K562 (cell line): ENCODE data around the gene SLC19A1. TPM values are rescaled to one million over a fixed set of nuclear protein-coding genes. Genes with fewer than 3 reads are reported as not detected.

Source experiments
- ATAC-seq: fragments of 200-7000 bp; cut with Tn5 transposase; 3 replicates; pipeline ENCODE4 v1.9.1; 2020; ENCODE audit warnings: moderate library complexity
- BruUV-seq: library from RNA; stranded (reverse); fragments of 400-500 nt; replicated peaks from 2 replicates; lab custom pipeline; 2021; lab: Mats Ljungman, UMichigan
- CTCF ChIA-PET: fragments of 300-600 bp; formaldehyde crosslinking; extraction: SDS; loops from one replicate; lab custom pipeline; 2021; ENCODE audit warnings: low intra/inter-chr PET ratio; lab: Yijun Ruan, JAX
- POLR2A ChIA-PET: fragments of 300-600, 350-650 bp; sonication (Branson Sonifier 250); formaldehyde crosslinking; extraction: SDS; loops from one replicate; lab custom pipeline; 2021; ENCODE audit warnings: antibody characterized with exemption, inconsistent platforms; lab: Yijun Ruan, JAX
- DNase-seq, 4 experiments: peaks; one replicate each; pipeline versions ENCODE4 v3.0.0 to v3.0.0-alpha.2; 2011 to 2018; ENCODE audit warnings: low spot score in 3 of 4, mixed read lengths in 3 of 4; ENCODE audit errors: extremely low read depth in 1 of 4
- FAIRE-seq: peaks from 2 replicates; lab custom pipeline; 2011; peaks lifted over from hg19 to GRCh38; lab: Jason Lieb, UNC
- H2AFZ ChIP-seq: 2 replicates; pipeline ENCODE4 v1.6.0; 2011; ENCODE audit warnings: low read depth, low read length, control low read depth, inconsistent platforms
- H3K27ac ChIP-seq: fragments of 200-600 bp; 3 replicates; pipeline ENCODE4 v1.8.0; 2011; ENCODE audit warnings: low read depth, mild to moderate bottlenecking, control low read depth, inconsistent platforms, low read length, moderate library complexity, mixed read lengths; ENCODE audit errors: extremely low read depth
- H3K27me3 ChIP-seq, 2 experiments: fragments of 300-600 bp in 1 of 2; 2 replicates in 1 of 2; 3 replicates in 1 of 2; pipeline versions ENCODE4 v1.6.0 to v1.8.0; 2011; ENCODE audit warnings: inconsistent platforms in 2 of 2, low read length in 2 of 2, mild to moderate bottlenecking in 1 of 2, mixed read lengths in 1 of 2, moderate library complexity in 1 of 2; ENCODE audit not compliant: control insufficient read depth in 2 of 2, insufficient read depth in 2 of 2
- H3K36me3 ChIP-seq: fragments of 300-600 bp; 3 replicates; pipeline ENCODE4 v1.8.0; 2011; ENCODE audit warnings: mild to moderate bottlenecking, low read length, inconsistent platforms; ENCODE audit not compliant: control insufficient read depth, insufficient read depth
- H3K4me1 ChIP-seq, 2 experiments: fragments of 200-600 bp in 1 of 2; replicated peaks in 1 of 2; 2 replicates in 1 of 2; 3 replicates in 1 of 2; pipeline versions ENCODE4 v1.5.1 to v1.8.0; 2011; ENCODE audit warnings: inconsistent platforms in 2 of 2, low read length in 2 of 2, mild to moderate bottlenecking in 1 of 2, mixed read lengths in 1 of 2, moderate library complexity in 1 of 2; ENCODE audit not compliant: control insufficient read depth in 2 of 2, insufficient read depth in 2 of 2
- H3K4me2 ChIP-seq: 2 replicates; pipeline ENCODE4 v1.6.1; 2011; ENCODE audit warnings: low read length, control low read depth, inconsistent platforms, mixed read lengths; ENCODE audit not compliant: insufficient read depth
- H3K4me3 ChIP-seq: fragments of 200-600 bp; sonication (generic), shearing (Covaris generic); 2 replicates; pipeline ENCODE4 v1.5.1; 2016; ENCODE audit warnings: control low read depth, inconsistent platforms
- H3K79me2 ChIP-seq: fragments of 200-600 bp; 3 replicates; pipeline ENCODE4 v1.8.0; 2011; ENCODE audit warnings: low read length, inconsistent platforms; ENCODE audit not compliant: control insufficient read depth, insufficient read depth
- H3K9ac ChIP-seq, 2 experiments: 2 replicates each; pipeline versions ENCODE4 v1.6.0 to v1.6.1; 2011; ENCODE audit warnings: low read depth in 2 of 2, low read length in 2 of 2, control low read depth in 1 of 2, inconsistent platforms in 1 of 2, mild to moderate bottlenecking in 1 of 2, mixed read lengths in 1 of 2; ENCODE audit not compliant: insufficient read depth in 1 of 2
- H3K9me1 ChIP-seq: one replicate; pipeline ENCODE4 v1.6.0; 2011; ENCODE audit warnings: inconsistent platforms, mild to moderate bottlenecking, low read length, moderate library complexity; ENCODE audit not compliant: control insufficient read depth, insufficient read depth
- H3K9me3 ChIP-seq: replicated peaks from 2 replicates; pipeline ENCODE4 v1.5.1; 2011; ENCODE audit warnings: low read depth, low read length, inconsistent platforms; ENCODE audit not compliant: control insufficient read depth, insufficient read depth
- H4K20me1 ChIP-seq: replicated peaks from 2 replicates; pipeline ENCODE4 v1.6.1; 2011; ENCODE audit warnings: low read length, inconsistent platforms, mixed read lengths; ENCODE audit not compliant: control insufficient read depth, insufficient read depth
- CCNT2 ChIP-seq: IDR thresholded peaks from 2 replicates; pipeline ENCODE4 v1.6.1; 2011; ENCODE audit warnings: borderline replicate concordance, low read depth, mild to moderate bottlenecking, moderate library complexity, mixed read lengths, low read length; ENCODE audit not compliant: insufficient read length; ENCODE audit errors: extremely low read depth
- CHD2 ChIP-seq: IDR thresholded peaks from 2 replicates; pipeline ENCODE4 v1.6.1; 2011; ENCODE audit warnings: low read depth, low read length
- EHMT2 ChIP-seq: fragments of 450-650 bp; IDR thresholded peaks from 2 replicates; pipeline ENCODE4 v1.6.1; 2018; ENCODE audit warnings: antibody characterized with exemption
- GTF2E2 ChIP-seq: fragments of 200-800 bp; sonication (Bioruptor generic); IDR thresholded peaks from 2 replicates; pipeline ENCODE4 v1.6.1; 2016; ENCODE audit warnings: missing genetic modification characterization, missing compliant biosample characterization
- KDM5B ChIP-seq: fragments of 200-600 bp; sonication (generic); IDR thresholded peaks from 2 replicates; pipeline ENCODE4 v1.6.1; 2012; ENCODE audit warnings: low read depth, mild to moderate bottlenecking, moderate library complexity, low read length, control low read depth, inconsistent platforms; ENCODE audit not compliant: insufficient replicate concordance
- POLR2A ChIP-seq: fragments of 450-650 bp; conservative IDR thresholded peaks from 2 replicates; pipeline ENCODE4 v1.6.1; 2016
- POLR2B ChIP-seq: fragments of 450-650 bp; IDR thresholded peaks from 2 replicates; pipeline ENCODE4 v1.6.1; 2018; ENCODE audit warnings: low read depth; ENCODE audit not compliant: partially characterized antibody
- YBX1 ChIP-seq: fragments of 450-650 bp; IDR thresholded peaks from 2 replicates; pipeline ENCODE4 v1.7.1; 2016; ENCODE audit warnings: mild to moderate bottlenecking
- ZBTB17 ChIP-seq: fragments of 450-650 bp; formaldehyde crosslinking; IDR thresholded peaks from 2 replicates; pipeline ENCODE4 v1.4.0; 2020; ENCODE audit warnings: mild to moderate bottlenecking
- ZC3H4 ChIP-seq: sonication (generic); formaldehyde crosslinking; IDR thresholded peaks from 2 replicates; pipeline ENCODE4 v1.9.0; 2021; ENCODE audit warnings: missing genetic modification reagents, borderline replicate concordance
- ZNF717 ChIP-seq: fragments of 250-450 bp; sonication (Bioruptor Pico); IDR thresholded peaks from 2 replicates; pipeline ENCODE4 v1.5.0; 2021
- ZNF766 ChIP-seq: fragments of 200-800 bp; sonication (Bioruptor generic); conservative IDR thresholded peaks from 2 replicates; pipeline ENCODE4 v1.6.1; 2016; ENCODE audit warnings: missing genetic modification characterization, missing compliant biosample characterization
- ZZZ3 ChIP-seq: fragments of 450-650 bp; IDR thresholded peaks from 2 replicates; pipeline ENCODE4 v1.6.1; 2016; ENCODE audit warnings: antibody characterized with exemption, mild to moderate bottlenecking, moderate library complexity
- WGBS: fragments of 100-300 bp; shearing (Covaris generic); methylation state at CpG from one replicate; pipeline ENCODE4 v1.1.6; 2016; ENCODE audit warnings: low coverage, mixed read lengths; ENCODE audit not compliant: insufficient coverage; ENCODE audit errors: missing lambda C conversion rate; 5-methylcytosine and 5-hydroxymethylcytosine counted together
- in situ Hi-C: fragments of 300-500 bp; cut with MboI; formaldehyde crosslinking; loops from 4 replicates; pipeline ENCODE4 v1.15.0; 2018; ENCODE audit warnings: inconsistent platforms, mixed read lengths
- intact Hi-C: fragments of 100-400 bp; cut with micrococcal nuclease; formaldehyde crosslinking; loops from 2 replicates; pipeline ENCODE4 v1.14.2; 2022
- polyA plus RNA-seq, 8 experiments: library from polyadenylated mRNA; depleted of rRNA in 4 of 8; stranded (reverse) in 5 of 8; unstranded in 3 of 8; fragments of >200 nt; fragmentation: Nextera tagmentation in 2 of 8; fragmentation: Illumina TruSeq in 1 of 8; extraction: Ambion mirVana in 2 of 8; extraction: Trizol in 1 of 8; gene quantifications; 2 replicates each; pipeline versions ENCODE4 v1.2.1 to v1.2.3, GENCODE V29; 2011 to 2014; ENCODE audit warnings: inconsistent platforms in 1 of 8, missing spikeins in 1 of 8
- total RNA-seq, 7 experiments: library from RNA; depleted of rRNA in 6 of 7; stranded (reverse); fragments of >200 nt in 6 of 7; fragmentation: Illumina TruSeq in 2 of 7; extraction: Trizol in 2 of 7; gene quantifications; 2 replicates each; pipeline versions ENCODE4 v1.2.1 to v1.2.3, GENCODE V29; 2011 to 2021; ENCODE audit warnings: low replicate concordance in 1 of 7
- TF ChIP-seq, protein P1 (sequence below), 2 experiments: fragments of 450-650 bp in 1 of 2; IDR thresholded peaks; 2 replicates each; pipeline ENCODE4 v1.6.1; 2011 to 2017; ENCODE audit warnings: low read depth in 2 of 2, antibody characterized with exemption in 1 of 2, borderline replicate concordance in 1 of 2, low read length in 1 of 2, mild to moderate bottlenecking in 1 of 2, mixed read lengths in 1 of 2; ENCODE audit not compliant: control insufficient read depth in 1 of 2
- TF ChIP-seq, protein P2 (sequence below): sonication (generic); formaldehyde crosslinking; IDR thresholded peaks from 2 replicates; pipeline ENCODE4 v1.8.1; 2023; ENCODE audit warnings: missing genetic modification reagents, mild to moderate bottlenecking, borderline replicate concordance

The SLC19A1 gene
- total and polyA plus RNA-seq, 9 of the 15 experiments (the other 6 are each of a cell fraction or from before 2014, with no cell fraction given), result 0.65 to 88.7 (median 12.0) TPM

- H3K27ac ChIP-seq, result no peak overlapping the region
- intact Hi-C loops (no loop called here), in situ Hi-C loops (no loop called here)
- WGBS, result 28% methylated on average over 22 of the region's 22 CpGs
- peaks cover 6 to 69% of the 10 kb centered on the region in 2 experiments; a peak in 4 of 5 replicates for H3K4me1 ChIP-seq
- BruUV-seq, result no TSS peak
- no peaks in the 10 kb centered on the region for H3K9me3 ChIP-seq
- H3K27me3 ChIP-seq, result no peaks in the 10 kb centered on the region
- H3K36me3 ChIP-seq, result peaks cover 2% of the 10 kb centered on the region; the same call in 1 of the 3 replicates
- FAIRE-seq, result peak; percentile 71
- ATAC-seq, result peak; percentile 63
- DNase-seq, result peak in 3 of 4 experiments; percentile 36 to 58 (median 54)
- H3K4me3 ChIP-seq, result no peak overlapping the region
- ChIA-PET POLR2A (no interaction called here), CTCF (no interaction called here)
- H3K9me1 ChIP-seq, result no peaks in the 10 kb centered on the region
- H3K9ac ChIP-seq, result peak overlapping the region in 1 of 2 experiments; percentile 78; a peak in 2 of 4 replicates
- no peak overlapping the region for H3K4me2 ChIP-seq
- peaks cover 24% of the 10 kb centered on the region for H4K20me1 ChIP-seq
- no peaks in the 10 kb centered on the region for H3K79me2 ChIP-seq
- H2AFZ ChIP-seq, result no peak overlapping the region
- TF ChIP-seq ZC3H4 (CRISPR knock-in tag) (no peak), CCNT2 (no peak), ZNF717 (no peak), POLR2B (peak; percentile 39), GTF2E2 (tag) (no peak), KDM5B (no peak), ZZZ3 (no peak), EHMT2 (no peak), CHD2 (0 out of 2 replicates have a peak, but pooled peaks have one; percentile 5), YBX1 (no peak), ZNF766 (CRISPR knock-in tag) (no peak), ZBTB17 (0 out of 2 replicates have a peak, but pooled peaks have one; percentile 37), POLR2A (peak; percentile 41)
- TF ChIP-seq, protein P1, sequence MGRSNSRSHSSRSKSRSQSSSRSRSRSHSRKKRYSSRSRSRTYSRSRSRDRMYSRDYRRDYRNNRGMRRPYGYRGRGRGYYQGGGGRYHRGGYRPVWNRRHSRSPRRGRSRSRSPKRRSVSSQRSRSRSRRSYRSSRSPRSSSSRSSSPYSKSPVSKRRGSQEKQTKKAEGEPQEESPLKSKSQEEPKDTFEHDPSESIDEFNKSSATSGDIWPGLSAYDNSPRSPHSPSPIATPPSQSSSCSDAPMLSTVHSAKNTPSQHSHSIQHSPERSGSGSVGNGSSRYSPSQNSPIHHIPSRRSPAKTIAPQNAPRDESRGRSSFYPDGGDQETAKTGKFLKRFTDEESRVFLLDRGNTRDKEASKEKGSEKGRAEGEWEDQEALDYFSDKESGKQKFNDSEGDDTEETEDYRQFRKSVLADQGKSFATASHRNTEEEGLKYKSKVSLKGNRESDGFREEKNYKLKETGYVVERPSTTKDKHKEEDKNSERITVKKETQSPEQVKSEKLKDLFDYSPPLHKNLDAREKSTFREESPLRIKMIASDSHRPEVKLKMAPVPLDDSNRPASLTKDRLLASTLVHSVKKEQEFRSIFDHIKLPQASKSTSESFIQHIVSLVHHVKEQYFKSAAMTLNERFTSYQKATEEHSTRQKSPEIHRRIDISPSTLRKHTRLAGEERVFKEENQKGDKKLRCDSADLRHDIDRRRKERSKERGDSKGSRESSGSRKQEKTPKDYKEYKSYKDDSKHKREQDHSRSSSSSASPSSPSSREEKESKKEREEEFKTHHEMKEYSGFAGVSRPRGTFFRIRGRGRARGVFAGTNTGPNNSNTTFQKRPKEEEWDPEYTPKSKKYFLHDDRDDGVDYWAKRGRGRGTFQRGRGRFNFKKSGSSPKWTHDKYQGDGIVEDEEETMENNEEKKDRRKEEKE (IDR thresholded peaks at IDR 0.05; ENCODE audit: borderline replicate concordance in 1 of 2, control insufficient read depth in 1 of 2, low read depth in 2 of 2, low read length in 1 of 2), result no peak
- TF ChIP-seq, protein P2, sequence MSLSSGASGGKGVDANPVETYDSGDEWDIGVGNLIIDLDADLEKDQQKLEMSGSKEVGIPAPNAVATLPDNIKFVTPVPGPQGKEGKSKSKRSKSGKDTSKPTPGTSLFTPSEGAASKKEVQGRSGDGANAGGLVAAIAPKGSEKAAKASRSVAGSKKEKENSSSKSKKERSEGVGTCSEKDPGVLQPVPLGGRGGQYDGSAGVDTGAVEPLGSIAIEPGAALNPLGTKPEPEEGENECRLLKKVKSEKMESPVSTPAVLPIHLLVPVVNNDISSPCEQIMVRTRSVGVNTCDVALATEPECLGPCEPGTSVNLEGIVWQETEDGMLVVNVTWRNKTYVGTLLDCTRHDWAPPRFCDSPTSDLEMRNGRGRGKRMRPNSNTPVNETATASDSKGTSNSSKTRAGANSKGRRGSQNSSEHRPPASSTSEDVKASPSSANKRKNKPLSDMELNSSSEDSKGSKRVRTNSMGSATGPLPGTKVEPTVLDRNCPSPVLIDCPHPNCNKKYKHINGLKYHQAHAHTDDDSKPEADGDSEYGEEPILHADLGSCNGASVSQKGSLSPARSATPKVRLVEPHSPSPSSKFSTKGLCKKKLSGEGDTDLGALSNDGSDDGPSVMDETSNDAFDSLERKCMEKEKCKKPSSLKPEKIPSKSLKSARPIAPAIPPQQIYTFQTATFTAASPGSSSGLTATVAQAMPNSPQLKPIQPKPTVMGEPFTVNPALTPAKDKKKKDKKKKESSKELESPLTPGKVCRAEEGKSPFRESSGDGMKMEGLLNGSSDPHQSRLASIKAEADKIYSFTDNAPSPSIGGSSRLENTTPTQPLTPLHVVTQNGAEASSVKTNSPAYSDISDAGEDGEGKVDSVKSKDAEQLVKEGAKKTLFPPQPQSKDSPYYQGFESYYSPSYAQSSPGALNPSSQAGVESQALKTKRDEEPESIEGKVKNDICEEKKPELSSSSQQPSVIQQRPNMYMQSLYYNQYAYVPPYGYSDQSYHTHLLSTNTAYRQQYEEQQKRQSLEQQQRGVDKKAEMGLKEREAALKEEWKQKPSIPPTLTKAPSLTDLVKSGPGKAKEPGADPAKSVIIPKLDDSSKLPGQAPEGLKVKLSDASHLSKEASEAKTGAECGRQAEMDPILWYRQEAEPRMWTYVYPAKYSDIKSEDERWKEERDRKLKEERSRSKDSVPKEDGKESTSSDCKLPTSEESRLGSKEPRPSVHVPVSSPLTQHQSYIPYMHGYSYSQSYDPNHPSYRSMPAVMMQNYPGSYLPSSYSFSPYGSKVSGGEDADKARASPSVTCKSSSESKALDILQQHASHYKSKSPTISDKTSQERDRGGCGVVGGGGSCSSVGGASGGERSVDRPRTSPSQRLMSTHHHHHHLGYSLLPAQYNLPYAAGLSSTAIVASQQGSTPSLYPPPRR (CRISPR knock-in tag), result no peak
Observed at GRCh38 chr21:45506241-45506817, 35.9 kb downstream of the SLC19A1 start.
